Iris pigment epithelial cell (primary cell): ENCODE measurements around the gene OR7G1.

ENCODE experiments used
- DNase-seq: peaks from one replicate; pipeline ENCODE4 v3.0.0-alpha.2; 2011; ENCODE audit warnings: low read depth

Gene OR7G1

DNA sequence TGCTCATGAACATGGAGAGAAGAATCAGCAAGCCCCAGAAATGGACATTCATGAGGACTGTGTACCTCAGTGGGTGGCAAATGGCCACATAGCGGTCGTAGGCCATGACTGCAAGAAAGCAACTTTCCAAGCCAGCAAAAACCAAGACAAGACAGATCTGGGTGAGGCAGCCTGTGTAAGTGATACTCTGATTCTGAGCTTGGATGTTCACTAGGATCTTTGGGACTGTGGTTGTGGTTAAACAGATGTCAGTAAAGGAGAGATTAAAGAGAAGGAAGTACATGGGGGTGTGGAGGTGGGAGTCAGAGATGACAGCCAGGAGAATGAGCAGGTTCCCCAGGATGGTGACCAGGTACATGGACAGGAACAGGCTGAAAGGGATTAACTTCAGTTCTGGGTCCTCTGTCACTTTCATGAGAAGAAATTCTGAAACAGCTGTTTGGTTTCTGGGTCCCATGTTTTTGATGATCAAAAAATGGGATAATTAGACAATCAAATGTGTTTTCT is at the start of gene OR7G1:
OR7G1 (minus strand) TSS at position 457 of the 507 bp plus-strand sequence; CDS start at position 457, 0 bp downstream.
- no peak for DNase-seq

DNA sequence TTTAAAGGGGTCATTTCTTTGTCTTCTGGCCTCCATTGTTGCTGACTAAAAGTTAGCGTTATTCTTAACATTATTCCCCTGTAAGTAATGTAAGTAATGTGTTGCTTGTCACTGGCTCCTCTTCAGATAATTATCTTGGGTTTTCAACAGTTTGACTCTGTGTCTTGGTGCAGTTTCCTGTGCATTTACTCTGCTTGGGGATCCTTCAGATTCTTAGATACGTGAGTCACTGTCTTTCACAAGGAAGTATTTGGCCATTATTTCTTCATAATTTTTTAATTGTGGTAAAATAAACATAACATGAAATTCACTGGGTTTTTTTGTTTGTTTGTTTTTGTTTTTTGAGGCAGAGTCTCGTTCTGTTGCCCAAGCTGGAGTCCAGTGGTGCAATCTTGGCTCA is 49.7 kb upstream of the OR7G1 start:
- DNase-seq = peak; percentile 73

DNA sequence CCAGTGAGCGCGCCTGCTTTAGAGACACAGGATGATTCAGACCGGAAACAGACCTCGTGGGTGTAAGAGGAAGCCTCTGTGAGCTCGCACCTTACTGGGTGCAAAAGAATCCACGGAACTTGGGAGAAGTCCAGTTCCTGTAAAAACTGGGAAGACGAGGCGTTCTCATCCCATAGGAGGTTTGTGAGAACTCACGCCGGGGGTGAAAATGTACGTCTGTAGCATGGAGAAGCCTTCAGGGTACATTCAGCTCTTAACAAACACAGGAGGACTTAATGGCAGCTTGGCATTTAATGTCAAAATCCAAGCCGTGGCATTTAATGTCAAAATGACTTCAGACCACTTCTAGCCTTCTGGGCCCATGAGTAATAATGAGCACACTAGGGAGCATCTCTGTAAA is 45.9 kb upstream of the OR7G1 start:
- no peak for DNase-seq

DNA sequence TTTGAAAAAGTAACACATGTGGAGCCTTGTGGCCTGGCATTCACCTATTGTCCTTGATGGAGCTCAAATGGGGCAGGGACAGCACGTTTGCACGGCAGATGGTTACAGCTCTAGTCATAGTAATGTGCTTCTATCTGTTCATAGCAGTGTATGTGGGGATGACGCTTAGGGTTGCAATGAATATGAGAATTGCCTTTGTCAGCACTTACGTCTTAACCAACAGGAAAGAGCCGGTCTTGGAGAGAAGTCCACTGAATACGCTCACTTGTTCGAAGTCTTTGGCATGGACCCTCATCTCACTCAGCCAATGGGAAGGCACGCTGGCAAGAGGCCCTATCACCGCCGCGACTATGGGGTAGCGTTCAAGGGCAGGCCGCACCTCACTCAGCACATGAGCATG is 44.3 kb upstream of the OR7G1 start:
- no peak for DNase-seq

GRCh38 chr19:9156304-9156703 is 40.7 kb upstream of the OR7G1 start:
- DNase-seq = no peak

GRCh38 chr19:9155591-9155990 is 40.0 kb upstream of the OR7G1 start:
- no peak for DNase-seq

DNA sequence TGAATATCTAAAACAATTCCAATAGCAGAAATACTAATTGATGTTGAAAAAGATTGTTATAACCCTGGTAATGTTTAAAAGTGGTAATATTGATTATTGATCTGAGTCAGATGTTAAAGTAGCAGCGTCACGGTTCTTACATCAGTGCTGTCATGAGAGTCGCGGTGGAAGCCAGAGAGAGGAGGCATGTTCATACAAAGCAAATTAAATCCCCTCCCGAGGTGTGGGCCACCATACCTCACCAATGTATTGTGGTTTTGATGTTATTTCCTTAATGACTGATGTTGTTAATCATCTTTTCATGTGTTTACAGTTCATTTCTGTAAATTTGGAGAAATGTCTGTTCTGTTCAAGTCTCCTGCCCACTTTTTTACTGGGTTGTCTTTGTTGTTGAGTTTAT is 35.8 kb upstream of the OR7G1 start:
- no peak for DNase-seq

DNA sequence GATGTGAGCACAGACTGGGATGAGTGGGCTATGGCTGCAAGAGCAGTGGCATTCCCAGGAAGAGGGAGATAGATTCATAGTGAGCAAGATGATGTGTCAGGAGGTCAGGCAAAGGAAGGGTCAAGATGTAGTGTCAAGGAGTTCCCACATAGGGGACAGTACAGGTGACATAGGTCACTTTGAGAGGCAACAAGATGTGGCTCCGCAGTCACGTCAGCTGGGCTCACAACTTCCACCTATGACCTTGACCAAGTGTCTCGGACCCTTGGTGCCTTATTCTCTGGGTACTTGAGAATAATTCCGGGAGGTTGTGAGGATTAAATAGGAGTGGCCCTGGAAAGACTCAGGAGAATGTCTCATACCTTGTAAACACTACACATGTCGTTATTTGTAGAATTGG is 35.1 kb upstream of the OR7G1 start:
- no peak for DNase-seq

GRCh38 chr19:9149997-9150396 is 34.4 kb upstream of the OR7G1 start:
- DNase-seq = no peak

- DNase-seq = no peak
Measured at GRCh38 chr19:9148697-9149096, 33.1 kb upstream of the OR7G1 start.

DNA sequence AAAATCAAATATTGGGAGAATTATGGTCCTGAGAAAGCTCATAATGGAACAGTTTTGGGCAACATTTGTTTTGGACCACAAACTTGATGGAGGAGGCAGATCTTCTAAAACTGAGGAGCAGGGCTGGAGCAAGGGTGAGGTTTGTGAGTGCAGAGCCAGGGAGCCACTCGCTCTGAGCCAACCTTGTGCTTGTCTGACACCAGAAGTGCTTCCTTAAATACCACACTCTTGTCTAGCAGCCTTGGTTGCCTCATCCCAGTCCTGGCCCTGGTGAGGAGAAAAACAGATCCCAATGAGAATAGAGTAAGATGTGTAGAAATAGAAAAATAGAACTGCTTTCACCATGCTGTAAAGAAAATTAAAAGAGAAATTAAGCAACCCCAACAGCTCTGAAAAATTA is 31.3 kb upstream of the OR7G1 start:
- DNase-seq = no peak

- DNase-seq = no peak
Measured at GRCh38 chr19:9144920-9145319, 29.4 kb upstream of the OR7G1 start.

GRCh38 chr19:9140159-9140874 is 24.8 kb upstream of the OR7G1 start, which contains the start of gene ZNF317:
Gene ZNF317 (plus strand): TSS chr19:9140397. CDS start chr19:9156017, 15,620 bp downstream.
- peak; percentile 89 for DNase-seq

- no peak for DNase-seq
Measured at GRCh38 chr19:9139609-9140158, 24.1 kb upstream of the OR7G1 start.

- no peak for DNase-seq
Measured at GRCh38 chr19:9132422-9132821, 16.9 kb upstream of the OR7G1 start.

DNA sequence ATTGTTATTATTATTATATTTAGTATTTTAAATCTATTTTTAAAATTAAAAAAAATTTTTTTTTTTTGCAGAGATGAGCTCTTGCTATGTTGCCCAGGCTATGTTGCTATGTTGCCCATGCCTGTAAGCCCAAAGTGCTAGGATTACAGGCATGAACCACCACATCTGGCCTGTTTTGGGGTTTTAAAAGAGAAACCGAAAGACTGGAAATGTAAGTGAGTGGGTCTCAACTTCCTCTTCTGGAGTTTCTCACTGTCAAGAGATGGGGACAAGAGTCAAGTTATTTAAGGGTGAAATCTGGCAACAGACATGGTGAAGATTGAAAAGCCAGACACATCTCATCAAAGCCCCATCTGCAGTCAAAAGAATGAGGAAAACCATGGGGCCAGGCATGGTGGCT is 15.4 kb upstream of the OR7G1 start:
- no peak for DNase-seq

- peak; percentile 80 for DNase-seq
Measured at GRCh38 chr19:9128171-9128570, 12.6 kb upstream of the OR7G1 start.

- no peak for DNase-seq
Measured at GRCh38 chr19:9126900-9127405, 11.4 kb upstream of the OR7G1 start, which contains the start of gene OR7G3. Gene OR7G3 (minus strand): TSS chr19:9126950. CDS start chr19:9126950, 0 bp downstream.

DNA sequence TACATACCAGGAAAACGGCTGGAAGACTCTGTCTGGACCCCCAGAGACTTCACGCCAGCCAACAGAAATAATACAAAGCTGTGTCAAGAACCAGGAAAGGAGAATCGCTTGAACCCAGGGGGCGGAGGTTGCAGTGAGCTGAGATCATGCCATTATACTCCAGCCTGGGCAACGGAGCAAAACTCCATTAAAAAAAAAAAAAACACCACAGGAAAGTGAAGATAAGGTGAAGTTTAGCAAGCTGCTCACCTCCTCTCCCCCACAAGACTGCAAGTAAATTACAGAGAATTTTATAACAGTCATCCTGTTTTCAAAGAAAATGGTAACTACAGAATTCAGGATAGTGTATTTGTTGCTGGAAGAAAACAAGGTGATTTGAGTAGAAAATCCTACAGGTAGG is 984 bp upstream of the OR7G1 start:
- no peak for DNase-seq

GRCh38 chr19:9109959-9110358 is 5.6 kb downstream of the OR7G1 start:
- DNase-seq = no peak

DNA sequence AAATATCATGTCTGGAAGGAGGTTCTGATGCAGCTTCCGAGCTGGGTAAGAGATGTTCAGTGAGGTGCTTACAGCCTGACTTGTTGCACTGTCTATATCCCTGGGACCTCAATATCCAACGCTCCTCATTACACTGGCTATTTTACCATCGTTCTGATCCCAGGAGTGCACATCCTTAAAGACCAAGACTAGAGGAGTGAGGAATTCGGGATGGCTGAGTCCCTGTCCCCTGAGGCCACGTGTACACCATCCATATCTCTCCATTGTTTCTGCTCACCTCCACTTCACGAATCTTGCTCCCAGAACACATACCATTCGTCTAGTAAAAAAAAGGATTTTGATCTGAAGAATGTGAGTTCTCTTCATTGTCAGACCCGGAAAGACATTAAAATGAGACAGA is 8.2 kb downstream of the OR7G1 start, which contains the start of gene OR7G2:
OR7G2 (minus strand) TSS at position 101 of the 400 bp plus-strand sequence. CDS start 4,232 bp downstream, outside the sequence.
- DNase-seq = no peak

DNA sequence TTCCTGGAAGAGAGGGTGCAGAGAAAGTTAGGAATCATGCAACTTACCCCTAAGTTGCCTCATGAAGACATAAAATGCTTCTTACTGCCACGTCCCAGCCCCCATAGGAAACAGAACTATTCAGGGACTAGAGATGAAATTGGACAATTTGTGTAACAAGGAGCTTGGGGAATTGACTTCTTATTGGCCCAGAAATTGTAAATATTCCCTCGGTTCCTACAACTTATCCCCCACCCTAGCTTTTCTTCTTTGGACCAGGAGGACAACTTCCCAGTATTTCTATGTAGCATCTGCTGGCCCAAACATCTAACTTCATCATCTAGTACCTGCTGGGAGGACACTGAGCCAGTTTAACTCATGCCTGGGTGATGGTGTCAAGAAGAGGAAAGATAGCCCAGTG is 28.8 kb downstream of the OR7G1 start, which contains the start of gene OR1M1:
OR1M1 (plus strand) TSS at position 301 of the 400 bp plus-strand sequence. CDS start 6,184 bp downstream, outside the sequence.
- no peak for DNase-seq

GRCh38 chr19:9078651-9079050 is 36.9 kb downstream of the OR7G1 start:
- no peak for DNase-seq
